IPS-NIHi11 (cell line): Measurements from ENCODE around the gene HSF4.

Source experiments
- DNase-seq: peaks from one replicate; pipeline ENCODE4 v3.0.0; 2012; ENCODE audit warnings: mixed read lengths, low spot score

Gene HSF4

GRCh38 chr16:67184995-67185650 is 20.6 kb downstream of the HSF4 start:
- peak; percentile 79 for DNase-seq

- DNase-seq = no peak
Observed at GRCh38 chr16:67185651-67186134, 21.1 kb downstream of the HSF4 start.

- DNase-seq = no peak
Observed at GRCh38 chr16:67186550-67186950, 22.0 kb downstream of the HSF4 start.

GRCh38 chr16:67187175-67187890 is 22.8 kb downstream of the HSF4 start:
- DNase-seq = no peak

GRCh38 chr16:67188323-67188722 is 23.8 kb downstream of the HSF4 start:
- no peak for DNase-seq

- DNase-seq = no peak
Observed at GRCh38 chr16:67188798-67189197, 24.3 kb downstream of the HSF4 start.

GRCh38 chr16:67190041-67190440 is 25.5 kb downstream of the HSF4 start, which contains the start of gene EXOC3L1:
Gene EXOC3L1, minus strand, starts transcription at chr16:67190136. Its CDS starts 460 bp downstream, at chr16:67189676.
- no peak for DNase-seq

- no peak for DNase-seq
Observed at GRCh38 chr16:67190448-67191399, 26.2 kb downstream of the HSF4 start.

GRCh38 chr16:67191411-67191994 is 27.0 kb downstream of the HSF4 start:
- no peak for DNase-seq

- DNase-seq = peak; percentile 98
Observed at GRCh38 chr16:67191995-67192681, 27.6 kb downstream of the HSF4 start, which contains the start of gene E2F4. Gene E2F4, plus strand, starts transcription at chr16:67192155. Its CDS starts 73 bp downstream, at chr16:67192228.

GRCh38 chr16:67192781-67193361 is 28.3 kb downstream of the HSF4 start:
- DNase-seq = no peak

GRCh38 chr16:67193536-67193935 is 29.0 kb downstream of the HSF4 start:
- DNase-seq = no peak

- no peak for DNase-seq
Observed at GRCh38 chr16:67194260-67194659, 29.7 kb downstream of the HSF4 start.

- no peak for DNase-seq
Observed at GRCh38 chr16:67195676-67196075, 31.1 kb downstream of the HSF4 start.

- no peak for DNase-seq
Observed at GRCh38 chr16:67196881-67197280, 32.3 kb downstream of the HSF4 start.

GRCh38 chr16:67197704-67198103 is 33.2 kb downstream of the HSF4 start:
- no peak for DNase-seq

GRCh38 chr16:67198238-67198734 is 33.7 kb downstream of the HSF4 start:
- DNase-seq = peak; percentile 77

- DNase-seq = peak; percentile 90
Observed at GRCh38 chr16:67199011-67199807, 34.7 kb downstream of the HSF4 start, which contains the start of gene ELMO3. Gene ELMO3, plus strand, starts transcription at chr16:67199131. Its CDS starts 196 bp downstream, at chr16:67199327.

- peak; percentile 66 for DNase-seq
Observed at GRCh38 chr16:67199808-67200198, 35.3 kb downstream of the HSF4 start.

- DNase-seq = no peak
Observed at GRCh38 chr16:67200491-67200890, 35.9 kb downstream of the HSF4 start.
